A673 (cell line): ENCODE measurements around the gene IL12RB1.

Experiments used
- CTCF ChIP-seq: fragments of 300-800, 200-600 bp; sonication (generic); conservative IDR thresholded peaks from 2 replicates; pipeline ENCODE4 v1.5.1; 2017; ENCODE audit warnings: low read depth, mild to moderate bottlenecking, antibody characterized with exemption, low read length, moderate library complexity, mixed read lengths
- EZH2 ChIP-seq: fragments of 200-600 bp; sonication (generic); IDR thresholded peaks from 2 replicates; pipeline ENCODE4 v1.6.1; 2017; ENCODE audit warnings: borderline replicate concordance, low read depth, mild to moderate bottlenecking, mixed read lengths, antibody characterized with exemption, low read length; ENCODE audit not compliant: poor library complexity, severe bottlenecking

GRCh38 chr19:18053576-18054219 is 33.0 kb downstream of the IL12RB1 start:
- TF ChIP-seq CTCF (no peak), EZH2 (no peak)
